SKM-1 treated with dmso at 0.1 percent for 144 hours (cell line): Measurements from ENCODE around the gene PGLYRP4.

ENCODE experiments used
- DNase-seq: peaks from one replicate; lab custom pipeline; 2025; ENCODE audit not compliant: unreplicated experiment; lab: John Stamatoyannopoulos, UW

Gene PGLYRP4

GRCh38 chr1:153293480-153293775 lies 55.2 kb downstream of the PGLYRP4 start:
- no peak for DNase-seq

GRCh38 chr1:153292740-153293479 lies 55.7 kb downstream of the PGLYRP4 start:
- DNase-seq: no peak

- no peak for DNase-seq
Measured at GRCh38 chr1:153292185-153292584, 56.5 kb downstream of the PGLYRP4 start.

GRCh38 chr1:153291514-153291913 lies 57.1 kb downstream of the PGLYRP4 start:
- no peak for DNase-seq

GRCh38 chr1:153288634-153289275 lies 59.9 kb downstream of the PGLYRP4 start:
- peak; percentile 13 for DNase-seq
